T-helper 9 cell (primary cell): ENCODE data around the gene MED15.

ENCODE experiments used
- DNase-seq: peaks from one replicate; pipeline ENCODE4 v3.0.0-alpha.2; 2020

The MED15 gene

DNA sequence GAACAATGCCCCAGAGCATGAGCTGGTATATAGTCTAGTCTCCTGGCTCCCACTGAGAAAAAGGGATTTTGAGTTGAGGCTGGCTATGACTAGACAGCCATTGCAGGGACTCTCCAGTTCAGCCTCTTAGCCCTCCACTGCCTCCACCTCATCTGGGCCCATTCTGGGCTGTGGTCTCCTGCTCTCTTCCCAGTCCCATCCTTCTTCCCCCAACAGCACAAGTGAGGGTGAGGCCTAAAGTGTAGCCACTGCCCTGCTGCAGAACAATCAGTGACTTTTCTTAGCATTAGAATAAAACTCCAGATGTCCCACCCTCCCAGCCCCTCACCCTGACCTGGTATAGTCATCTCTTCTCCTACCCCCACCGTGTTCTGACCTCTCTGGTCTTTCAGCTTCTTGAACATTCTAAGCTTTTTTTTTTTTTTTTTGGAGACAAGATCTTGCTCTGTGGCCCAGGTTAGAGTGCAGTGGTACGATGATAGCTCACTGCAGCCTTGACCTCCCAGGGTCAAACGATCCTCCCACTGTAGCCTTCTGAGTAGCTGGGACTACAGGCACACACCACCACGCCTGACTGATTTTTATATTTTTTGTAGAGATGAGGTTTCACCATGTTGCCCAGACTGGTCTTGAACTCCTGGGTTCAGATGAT, 4.3 kb downstream of the MED15 start:
- DNase-seq: no peak

GRCh38 chr22:20514658-20515406, 7.4 kb downstream of the MED15 start:
- DNase-seq: no peak

GRCh38 chr22:20516399-20516798, 9.0 kb downstream of the MED15 start:
- DNase-seq: no peak

- no peak for DNase-seq
Measured at GRCh38 chr22:20517422-20517821, 10.0 kb downstream of the MED15 start.

GRCh38 chr22:20517841-20518592, 10.6 kb downstream of the MED15 start:
- no peak for DNase-seq

GRCh38 chr22:20519558-20519957, 12.1 kb downstream of the MED15 start:
- no peak for DNase-seq

- no peak for DNase-seq
Measured at GRCh38 chr22:20520093-20520511, 12.7 kb downstream of the MED15 start.

- DNase-seq: no peak
Measured at GRCh38 chr22:20522134-20523004, 15.0 kb downstream of the MED15 start.

GRCh38 chr22:20523086-20523983, 15.9 kb downstream of the MED15 start:
- DNase-seq: no peak

DNA sequence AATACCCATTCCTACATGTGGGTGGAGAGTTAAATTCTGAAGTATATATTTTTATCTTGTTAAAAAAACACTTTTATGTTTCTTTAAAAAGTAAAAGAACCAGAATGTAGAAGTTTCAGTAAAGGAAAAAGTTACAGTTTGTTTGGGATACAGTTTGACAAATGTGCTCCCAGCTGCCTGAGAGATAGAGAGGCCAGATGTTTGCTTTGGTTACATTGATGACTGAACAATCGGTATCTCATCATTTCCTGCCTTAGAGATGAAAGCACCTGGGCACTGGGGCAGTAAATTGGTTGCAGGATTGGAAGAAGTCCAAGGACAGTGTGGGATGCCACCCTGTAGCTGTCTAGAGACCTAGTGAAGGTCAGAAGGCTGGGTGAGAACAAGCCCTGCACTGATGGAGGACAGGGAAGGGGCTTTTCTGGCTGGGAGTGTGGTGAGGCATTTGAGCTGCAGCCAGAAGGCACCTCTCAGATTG, 16.6 kb downstream of the MED15 start:
- peak; percentile 13 for DNase-seq

DNA sequence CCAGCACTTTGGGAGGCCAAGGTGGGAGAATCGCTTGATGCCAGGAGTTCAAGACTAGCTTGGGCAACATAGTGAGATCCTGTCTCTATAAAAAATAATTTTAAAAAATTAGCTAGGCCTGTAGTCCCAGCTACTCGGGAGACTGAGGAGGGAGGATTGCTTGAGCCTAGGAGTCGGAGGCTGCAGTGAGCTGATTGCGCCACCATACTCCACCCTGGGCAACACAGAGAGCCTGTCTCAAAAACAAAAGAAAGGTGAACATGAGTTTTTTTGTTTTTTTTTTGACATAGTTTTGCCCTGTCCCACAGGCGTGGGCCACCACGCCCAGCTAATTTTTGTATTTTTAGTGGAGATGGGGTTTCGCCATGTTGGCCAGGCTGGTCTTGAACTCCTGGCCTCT, 17.6 kb downstream of the MED15 start:
- DNase-seq: no peak

DNA sequence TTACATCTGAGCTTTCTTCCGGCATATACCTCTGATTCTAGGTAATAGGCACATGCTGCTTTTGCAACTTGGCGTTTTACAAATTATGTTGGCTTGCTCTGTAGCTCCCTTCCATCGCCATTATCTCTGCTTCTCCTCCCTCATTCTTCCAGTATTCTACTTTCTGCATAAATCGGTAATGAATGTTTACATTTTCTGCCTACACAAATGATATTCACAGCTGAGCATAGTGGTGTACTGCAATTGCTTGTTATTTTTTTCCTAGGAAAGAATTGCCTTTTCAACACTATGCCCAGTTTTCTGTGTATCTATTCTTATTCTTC, 18.9 kb downstream of the MED15 start:
- no peak for DNase-seq

DNA sequence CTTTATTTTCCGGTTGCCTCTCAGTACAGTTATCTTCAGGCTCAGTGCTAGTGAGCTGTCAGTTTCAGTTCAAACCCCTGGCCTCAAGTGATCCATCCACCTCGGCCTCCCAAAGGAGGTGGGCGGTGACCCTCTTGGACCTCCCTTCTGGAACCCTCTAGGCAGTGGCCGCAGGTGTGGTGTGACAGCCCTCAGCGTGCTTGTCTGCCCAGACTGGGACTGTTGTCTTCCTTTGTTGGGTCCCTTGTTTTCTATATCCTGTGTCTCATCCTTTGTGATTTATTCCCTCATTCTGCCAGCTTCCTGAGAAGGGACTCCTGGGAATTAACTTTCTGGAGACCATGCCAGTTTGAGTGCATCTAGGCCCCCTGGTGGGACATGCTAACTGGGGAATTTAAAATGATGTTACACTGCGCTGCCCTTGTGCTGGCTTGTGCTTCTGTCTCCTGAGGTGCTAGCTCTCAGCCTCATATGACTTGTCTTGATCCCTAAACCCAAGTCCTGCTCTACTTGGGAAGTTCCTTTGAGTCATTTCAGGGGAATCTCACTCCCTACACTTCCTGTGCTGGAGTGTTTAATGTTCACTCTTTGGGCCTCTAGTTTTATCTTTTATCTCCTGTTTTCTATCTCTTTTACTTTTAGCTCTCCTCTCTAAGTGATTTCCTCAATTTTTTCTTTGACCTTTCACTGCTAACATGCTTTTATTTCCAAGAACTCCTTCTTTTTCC, 19.4 kb downstream of the MED15 start:
- no peak for DNase-seq

DNA sequence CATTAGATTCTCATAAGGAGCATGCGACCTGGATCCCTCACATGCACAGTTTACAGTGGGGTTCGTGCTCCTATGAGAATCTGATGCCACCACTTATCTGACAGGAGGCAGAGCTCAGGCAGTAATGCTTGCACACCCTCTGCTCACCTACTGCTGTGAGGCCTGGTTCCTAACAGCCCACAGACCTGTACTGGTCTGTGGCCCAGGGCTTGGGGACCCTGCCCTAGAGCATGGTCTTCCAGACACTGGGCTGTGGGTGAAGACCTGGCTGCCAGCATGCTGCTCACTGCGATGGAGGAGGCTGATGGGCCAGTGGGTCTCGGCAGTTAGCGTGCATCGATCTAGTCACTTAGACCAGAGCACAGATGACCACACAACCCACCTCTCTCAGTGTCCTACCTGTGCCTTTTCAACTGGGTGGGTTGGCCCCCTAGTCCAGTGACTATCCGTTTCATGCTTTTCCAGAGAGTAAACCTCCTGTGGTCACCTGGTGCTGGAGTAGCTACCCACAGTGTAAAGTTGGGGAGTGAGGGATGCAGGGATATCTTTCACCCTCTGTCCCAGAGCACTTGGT, 21.1 kb downstream of the MED15 start:
- DNase-seq: no peak

DNA sequence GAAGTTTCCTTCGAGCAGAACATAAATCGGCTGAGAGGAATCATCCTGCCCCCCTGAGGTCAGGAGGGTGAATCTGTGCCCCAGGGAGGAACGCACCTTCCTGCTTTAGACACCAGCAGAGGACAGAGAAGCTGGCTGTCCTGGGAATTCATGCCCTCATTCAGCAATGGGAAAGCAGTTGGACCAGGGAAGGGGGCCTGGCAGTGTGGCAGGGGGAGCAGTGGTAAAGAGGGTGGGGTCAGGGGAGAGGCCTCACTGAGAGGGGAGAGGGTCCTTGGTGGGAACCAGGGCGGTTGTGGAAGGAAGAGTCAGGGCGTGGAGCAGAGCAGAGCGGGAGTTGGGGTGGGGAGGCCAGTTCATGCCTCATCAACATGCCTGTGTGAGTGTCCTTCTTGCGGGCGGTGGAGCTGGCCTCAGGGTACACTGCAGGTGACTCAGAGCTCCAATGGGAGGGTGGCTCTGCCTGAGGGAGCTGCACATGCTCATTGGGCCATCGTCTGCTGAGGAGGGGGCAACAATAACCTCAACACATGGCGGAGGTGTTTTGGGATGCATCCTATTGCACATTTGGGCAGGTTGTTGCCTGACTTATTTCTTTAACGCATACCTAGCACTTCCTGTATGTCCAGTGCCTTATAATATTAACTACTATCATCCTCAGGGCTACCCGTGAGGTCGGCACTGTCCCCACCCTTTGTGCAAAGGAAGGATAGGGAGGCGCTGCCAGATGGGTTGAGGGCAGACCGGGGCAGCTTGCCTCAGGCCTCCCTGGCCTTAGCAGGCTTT, 23.2 kb downstream of the MED15 start:
- DNase-seq: no peak

DNA sequence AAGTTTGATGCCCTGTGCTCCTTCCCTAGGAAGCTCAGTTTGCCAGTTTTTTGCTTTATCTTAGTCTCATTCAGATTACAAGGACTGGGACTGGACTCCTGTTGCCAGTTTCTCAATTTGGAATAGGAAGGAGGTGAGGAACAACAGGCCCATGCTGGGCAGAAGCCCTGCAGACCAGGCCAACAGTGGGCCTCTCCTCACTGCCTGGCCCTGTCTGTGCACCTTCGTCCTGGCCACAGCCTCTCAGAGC, 23.7 kb downstream of the MED15 start:
- DNase-seq: no peak

- no peak for DNase-seq
Measured at GRCh38 chr22:20531404-20532201, 24.2 kb downstream of the MED15 start.

DNA sequence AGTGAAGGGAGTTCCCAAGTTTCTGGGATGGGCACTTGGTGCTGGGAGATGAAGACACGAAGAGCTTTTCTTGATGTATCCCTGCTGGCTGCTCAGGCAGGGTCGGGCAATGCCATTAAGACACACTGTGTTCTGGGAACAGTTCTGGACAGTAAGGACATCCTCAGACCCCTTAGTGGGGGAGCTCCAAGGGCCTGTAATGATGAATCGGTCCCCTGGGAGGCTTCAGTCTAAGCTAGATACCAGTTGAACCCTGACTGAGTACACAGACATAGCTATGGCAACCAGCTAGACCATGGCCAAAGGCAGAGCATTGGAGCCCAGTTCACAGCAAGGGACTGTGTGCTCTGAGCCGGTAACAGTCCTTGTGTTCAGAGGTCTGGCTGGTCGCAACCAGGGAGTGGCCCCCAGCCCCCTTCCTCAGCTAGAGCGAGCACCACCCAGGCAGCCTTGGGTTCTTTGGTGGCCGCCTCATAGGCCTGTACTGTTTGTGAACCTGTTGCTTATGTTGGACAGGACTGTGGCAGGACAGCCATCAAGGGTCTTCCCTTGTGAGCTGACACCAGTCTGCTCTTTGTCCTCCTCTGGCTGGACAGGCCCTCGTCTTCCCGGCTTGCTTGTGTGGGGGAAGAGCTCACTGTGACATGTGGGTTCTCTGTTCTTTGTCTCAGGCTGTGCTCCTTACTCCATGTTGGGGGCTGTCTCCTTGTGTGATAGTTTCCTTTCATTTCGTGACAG, 25.0 kb downstream of the MED15 start:
- DNase-seq: no peak
